GM20431 (cell line): Measurements from ENCODE around the gene FEM1B.

Experiments
- in situ Hi-C: fragments of 300-500 bp; cut with MseI, MboI; formaldehyde crosslinking; loops from one replicate; pipeline ENCODE4 v1.15.0; 2020; ENCODE audit warnings: low sequenced_read_pairs; ENCODE audit not compliant: unreplicated experiment

Gene FEM1B

DNA sequence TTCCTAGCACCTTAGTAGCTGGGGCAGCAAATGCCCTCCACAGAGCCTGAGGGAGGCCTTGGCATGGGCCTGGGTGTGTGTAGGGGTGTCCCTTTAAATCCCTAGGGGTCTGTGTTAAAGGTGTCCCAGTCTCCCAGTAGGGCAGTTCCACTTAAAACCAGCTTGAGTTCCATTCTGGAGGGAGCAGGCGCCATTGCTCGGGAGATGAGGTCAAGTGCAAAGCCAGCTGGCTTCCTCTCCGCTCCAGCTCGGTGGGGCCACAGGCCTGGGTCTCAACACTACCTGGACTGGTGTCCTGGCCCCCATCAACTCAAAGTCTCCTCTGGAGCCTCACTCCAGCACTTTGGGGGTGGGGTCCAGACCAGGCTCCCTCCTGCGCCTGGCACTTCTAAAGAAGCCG is 25.2 kb downstream of the FEM1B start:
- in situ Hi-C loops: loop anchor here (10.0 to 25.0 kb wide), 2 partner anchors 235 to 372 kb away; no protein-coding TSS in a partner anchor

DNA sequence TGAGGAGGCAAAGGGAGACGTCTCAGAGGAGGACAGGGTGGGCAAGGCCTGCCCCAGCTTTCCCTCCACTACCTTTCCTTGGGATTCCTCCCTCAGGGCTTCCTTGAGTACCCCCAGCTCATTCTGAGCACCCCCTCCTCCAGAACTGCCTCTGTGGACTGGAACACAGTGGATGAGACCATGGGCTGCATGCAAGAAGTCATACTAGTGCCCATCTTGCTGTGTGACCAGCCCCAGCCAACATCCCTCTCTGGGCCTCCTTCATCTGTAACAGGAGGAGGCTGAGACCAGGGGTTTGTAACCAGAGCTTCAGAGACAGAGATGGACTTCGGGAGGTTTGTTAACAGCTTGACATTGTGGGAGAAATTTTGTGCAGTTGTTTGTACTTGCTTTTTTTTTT is 25.6 kb downstream of the FEM1B start:
- in situ Hi-C loops: loop anchor here (10.0 to 25.0 kb wide), 2 partner anchors 234 to 372 kb away; no protein-coding TSS in a partner anchor

DNA sequence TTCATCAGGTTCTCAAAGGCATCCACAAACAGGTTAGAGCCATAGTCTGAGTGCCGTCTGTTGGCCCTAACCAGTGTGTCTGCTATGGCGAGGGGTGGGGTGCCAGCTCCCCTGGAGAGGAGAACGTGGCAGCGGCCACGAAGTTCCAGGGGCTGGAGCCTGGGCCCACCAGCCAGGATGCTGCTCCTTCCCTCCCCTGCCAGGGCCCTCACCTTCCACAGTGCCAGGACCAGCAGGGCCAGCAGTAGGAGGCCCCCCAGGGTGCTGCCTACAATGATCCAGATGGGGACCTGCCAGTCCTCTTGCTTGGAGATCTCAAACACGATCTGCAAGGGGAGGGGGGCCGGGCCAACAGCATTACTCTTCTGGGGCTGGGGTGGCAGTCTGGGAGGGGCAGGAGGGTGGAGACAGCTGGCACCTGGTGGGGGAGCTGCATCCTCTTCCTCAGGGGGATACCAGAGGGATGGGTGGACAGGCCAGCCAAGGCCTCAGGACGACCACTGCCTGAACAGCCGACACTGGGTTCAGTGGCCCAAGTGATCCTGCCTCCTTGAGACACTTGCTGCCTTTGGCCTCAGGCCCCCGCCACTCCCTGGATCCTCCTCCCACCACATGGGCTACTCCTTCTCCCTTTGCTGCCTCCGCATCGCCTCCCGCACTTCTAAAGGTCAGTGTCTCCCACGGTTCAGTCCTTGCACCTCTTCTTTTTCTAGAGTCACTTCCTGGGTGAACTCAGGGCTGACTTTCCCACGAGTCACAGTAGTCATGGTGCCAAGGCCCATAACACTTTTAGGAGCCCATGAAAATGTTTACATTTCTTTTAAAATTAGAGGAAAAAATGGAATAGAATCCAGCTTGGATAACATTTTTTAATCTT is 26.3 kb downstream of the FEM1B start:
- in situ Hi-C loops: loop anchor here (10.0 to 25.0 kb wide), 2 partner anchors 234 to 371 kb away; no protein-coding TSS in a partner anchor

DNA sequence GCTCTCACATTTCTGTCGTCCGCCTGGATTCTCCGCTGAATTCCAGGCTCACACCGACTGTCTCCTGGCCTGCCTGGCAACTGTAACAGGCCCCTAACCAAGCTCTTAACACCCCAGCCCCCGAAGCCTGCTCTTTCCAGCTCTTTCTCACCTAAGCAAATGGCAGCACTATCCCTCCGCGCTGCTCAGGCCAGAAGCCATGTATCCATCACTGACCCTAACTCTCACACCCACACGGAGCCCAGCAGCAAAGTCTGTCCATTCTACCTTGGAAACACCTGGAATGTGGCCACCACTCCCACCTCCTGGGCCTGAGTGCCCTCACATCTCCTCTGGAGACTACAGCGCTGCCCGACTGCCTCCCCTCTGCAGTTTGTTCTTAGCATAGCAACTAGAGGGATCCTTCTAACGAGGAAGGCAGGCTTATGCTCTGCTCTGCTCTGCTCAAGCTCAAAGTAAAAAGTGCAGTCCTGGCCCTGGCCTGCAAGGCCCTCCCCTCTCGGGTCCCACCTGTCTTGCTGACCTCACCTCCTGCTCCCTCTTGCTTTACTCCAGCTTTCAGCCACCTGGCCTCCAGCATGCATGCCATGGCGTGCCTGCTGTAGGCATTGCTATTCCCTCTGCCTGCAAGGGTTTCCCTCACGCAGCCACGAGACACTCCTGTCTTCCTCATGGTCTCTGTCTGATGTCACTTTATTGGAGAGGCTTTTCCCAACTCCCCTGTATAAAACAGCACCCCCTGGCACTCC is 27.2 kb downstream of the FEM1B start:
- in situ Hi-C loops: loop anchor here (10.0 to 25.0 kb wide), 2 partner anchors 233 to 370 kb away; no protein-coding TSS in a partner anchor

DNA sequence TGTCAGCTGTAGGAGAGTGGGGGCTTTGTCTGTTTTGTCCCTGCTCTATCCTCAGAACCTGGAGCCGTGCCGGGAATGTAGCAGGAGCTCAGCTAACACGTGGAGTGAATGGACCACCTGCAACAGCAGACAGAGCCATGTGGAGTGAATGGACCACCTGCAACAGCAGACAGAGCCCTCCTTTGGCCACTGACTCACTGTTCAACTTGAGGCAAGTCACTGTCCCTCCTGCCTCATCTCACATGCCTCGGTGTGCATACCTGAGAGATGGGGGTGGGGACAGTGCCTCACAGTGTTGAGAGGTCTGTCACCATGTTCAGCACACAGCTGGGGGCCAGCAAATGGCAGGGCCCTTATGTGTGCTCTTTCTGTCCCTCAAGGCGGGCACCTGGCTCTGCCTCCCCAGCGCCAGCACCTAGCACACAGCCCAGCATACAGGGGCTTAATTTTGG is 27.9 kb downstream of the FEM1B start:
- in situ Hi-C loops: loop anchor here (10.0 to 25.0 kb wide), 2 partner anchors 232 to 369 kb away; no protein-coding TSS in a partner anchor

DNA sequence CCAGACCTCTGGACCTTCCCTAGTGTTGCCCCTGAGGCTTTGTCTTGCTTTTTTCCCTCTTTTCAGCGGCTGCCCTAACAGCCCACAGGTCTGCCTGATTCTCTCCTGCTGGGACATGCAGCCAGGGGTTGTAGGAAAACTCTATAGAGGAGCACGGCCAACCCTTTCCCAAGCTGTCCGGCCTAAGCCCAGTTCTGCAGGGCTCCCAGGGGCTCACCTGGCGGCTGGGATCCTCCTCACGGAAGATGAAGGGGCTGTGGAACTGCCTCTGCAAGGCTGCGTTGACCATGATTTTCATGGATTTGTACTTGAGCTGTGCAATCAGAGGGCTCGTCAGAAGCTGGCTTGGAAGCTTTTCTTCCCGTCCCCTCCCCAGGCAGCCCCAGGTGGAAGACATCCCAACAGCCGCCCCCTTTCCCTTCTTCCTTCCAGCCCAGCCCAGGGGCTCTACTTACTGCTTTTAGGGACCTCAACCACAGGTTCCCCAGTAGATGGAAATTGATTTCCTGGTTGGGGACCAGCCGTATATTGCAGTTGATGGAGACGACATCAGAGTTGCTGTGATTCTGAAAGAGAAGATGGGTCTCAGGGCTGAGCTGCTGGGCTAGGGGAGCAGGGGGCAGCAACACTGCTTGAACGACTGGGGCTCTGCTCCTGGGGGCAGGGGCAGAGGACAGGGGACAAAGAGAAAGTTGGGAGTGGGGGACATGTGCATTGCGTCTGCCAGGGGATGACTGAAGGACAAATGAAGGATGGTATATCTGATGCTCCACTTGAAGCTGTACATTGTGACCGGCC is 29.8 kb downstream of the FEM1B start:
- in situ Hi-C loops: loop anchor here (10.0 to 25.0 kb wide), 2 partner anchors 230 to 367 kb away; no protein-coding TSS in a partner anchor

DNA sequence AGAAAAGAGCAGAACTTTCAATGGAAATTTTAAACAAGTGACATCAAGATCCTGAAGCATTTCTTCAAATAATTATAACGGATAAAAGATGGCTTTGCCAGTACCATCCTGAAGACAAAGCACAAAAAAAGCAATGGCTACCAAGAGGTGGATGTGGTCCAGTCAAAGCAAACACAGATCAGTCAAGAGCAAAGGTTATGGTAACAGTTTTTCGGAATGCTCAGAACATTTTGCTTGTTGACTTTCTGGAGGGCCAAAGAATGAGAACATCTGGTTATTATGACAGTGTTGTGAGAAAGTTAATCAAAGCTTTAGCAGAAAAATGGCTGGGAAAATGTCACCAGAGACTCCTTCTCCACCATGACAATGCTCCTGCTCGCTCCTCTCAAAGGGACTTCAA is 31.5 kb downstream of the FEM1B start:
- in situ Hi-C loops: loop anchor here (10.0 to 25.0 kb wide), 2 partner anchors 228 to 366 kb away; no protein-coding TSS in a partner anchor

DNA sequence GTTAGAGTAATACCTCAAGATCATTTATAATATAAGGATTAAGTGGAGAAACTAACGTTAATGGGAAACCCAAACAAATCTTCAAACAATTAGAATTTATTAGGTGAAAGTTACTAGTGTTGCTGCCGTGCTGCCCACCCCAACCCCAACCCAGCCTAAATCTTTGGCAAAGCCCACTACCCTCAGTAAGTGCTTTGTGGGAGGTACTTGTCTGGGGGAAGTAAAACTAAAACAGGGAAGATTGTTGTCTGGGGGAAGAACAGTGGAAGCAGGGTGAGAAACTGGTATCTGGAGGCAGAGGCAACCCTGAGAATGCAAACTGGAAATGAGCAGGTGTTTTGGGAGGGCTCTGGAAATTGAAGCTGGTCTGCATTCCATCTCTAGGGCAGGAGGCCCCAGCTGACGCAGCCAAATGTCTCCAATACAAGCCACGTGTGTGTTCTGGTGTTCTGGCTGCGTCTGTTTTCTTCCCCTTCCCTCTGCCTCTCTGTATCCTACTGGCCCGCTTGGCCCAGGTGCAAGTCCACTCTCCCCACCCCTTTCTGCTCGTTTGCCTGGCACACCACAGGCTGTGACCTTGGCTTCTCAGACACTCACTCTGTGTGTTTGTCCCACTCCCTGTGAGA is 32.7 kb downstream of the FEM1B start:
- in situ Hi-C loops: loop anchor here (25.0 kb wide), 1 partner anchor 227 kb away; no protein-coding TSS in a partner anchor

DNA sequence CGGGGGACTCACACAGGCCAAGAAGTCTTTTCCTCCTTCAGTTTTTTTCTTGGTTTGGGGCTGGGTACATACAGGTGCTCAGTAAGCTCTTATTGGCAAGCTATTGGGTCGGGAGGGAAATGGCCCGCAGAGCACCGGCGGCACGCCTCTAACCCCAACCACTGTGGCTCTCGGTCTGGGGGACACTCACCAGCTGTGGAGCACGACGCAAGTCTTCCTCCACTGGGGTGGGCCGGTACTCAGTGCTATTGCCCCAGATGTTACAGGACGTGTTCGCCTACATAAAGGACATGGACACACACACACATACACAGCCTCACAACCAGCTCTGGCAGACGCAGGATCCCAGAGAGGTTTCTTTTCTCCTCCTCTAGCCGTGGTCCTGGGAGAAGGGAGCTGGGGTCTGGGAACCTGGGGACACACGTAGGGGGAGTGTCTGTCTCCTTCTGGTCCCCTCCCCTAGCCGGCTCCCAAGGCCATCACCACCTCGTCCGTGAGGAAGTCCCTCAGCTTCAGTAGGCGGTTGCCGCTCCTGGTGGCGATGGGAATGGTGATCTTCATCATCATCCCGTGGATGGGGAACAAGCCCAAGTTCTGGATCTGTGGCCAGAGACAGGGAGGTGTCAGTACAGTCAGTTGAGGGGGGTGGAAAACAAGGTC is 33.4 kb downstream of the FEM1B start:
- in situ Hi-C loops: loop anchor here (25.0 kb wide), 1 partner anchor 226 kb away; no protein-coding TSS in a partner anchor

DNA sequence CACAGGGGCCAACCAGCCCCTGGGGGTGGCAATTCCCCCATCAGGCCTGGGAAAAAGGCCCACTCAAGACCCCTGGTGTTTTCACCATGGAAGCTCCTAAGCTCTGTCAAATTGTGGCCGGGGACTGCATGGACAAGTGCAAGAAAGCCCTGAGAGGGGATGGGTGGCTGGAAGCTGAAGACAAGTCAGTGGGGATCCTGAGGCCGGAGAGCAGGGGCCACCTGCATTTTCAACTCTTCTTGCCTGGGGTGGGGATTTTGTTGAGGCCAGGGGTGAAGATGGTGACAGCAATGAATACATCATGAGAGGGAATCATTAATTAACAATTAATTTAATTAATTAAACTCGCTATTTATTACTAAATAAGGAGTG is 33.9 kb downstream of the FEM1B start:
- in situ Hi-C loops: loop anchor here (25.0 kb wide), 1 partner anchor 226 kb away; no protein-coding TSS in a partner anchor

DNA sequence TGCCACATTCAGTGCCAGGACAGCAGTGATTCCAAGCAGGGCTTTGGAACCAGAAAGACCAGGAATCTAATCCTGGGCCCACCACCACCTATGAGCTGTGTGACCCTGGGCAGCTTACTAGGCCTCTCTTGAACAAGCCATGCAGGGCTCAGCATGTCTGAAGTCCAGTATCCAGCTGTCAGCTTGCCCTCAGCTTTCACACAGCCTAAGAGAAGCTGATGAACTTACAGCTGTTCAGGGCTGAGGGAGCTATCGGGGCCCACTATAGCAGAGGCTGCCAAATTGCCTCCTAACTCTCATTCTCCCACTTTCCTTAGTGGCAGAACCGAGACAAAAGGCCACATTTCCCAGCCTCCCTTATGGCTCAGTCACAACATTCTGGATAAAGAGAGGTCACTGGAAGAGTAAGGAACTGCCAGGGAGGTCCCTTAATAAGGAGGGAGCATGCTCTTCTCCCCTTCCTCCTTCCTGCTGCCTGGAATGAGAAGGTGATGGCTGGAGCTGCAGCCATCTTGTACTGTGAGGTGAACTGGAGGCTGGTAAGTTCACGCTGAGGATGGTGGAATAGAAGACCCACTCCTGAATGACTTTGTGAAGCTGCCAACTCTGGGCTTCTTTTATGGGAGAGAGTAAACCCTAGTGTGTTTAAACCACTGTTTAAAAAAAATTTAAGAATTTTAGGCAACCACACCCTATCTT is 34.5 kb downstream of the FEM1B start:
- in situ Hi-C loops: loop anchor here (25.0 kb wide), 1 partner anchor 225 kb away; no protein-coding TSS in a partner anchor

DNA sequence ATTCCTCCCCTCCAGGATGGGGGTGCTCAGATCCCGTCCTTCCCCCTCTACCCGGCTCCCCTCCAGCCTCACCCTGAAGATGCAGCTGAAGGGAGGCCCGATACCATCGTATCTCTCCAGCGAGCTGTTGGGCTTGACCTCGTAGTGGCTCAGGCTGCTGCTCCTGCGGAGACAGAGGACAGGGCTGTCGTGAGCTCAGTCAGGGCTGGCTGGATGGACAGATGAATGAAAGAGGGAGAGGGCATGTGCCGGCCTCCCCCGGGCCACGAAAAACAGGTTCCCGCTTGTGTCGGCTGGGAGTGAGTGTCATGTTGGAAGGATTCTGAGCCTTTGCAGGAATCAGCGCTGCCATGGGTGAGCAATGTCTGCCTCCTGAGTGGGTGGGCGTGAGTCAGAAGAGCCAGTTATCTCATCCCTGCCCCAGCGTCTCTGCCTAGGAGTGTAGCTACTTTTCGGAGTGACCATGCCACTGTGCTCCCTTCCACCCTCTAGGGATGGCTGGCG is 35.2 kb downstream of the FEM1B start:
- in situ Hi-C loops: loop anchor here (25.0 kb wide), 1 partner anchor 225 kb away; no protein-coding TSS in a partner anchor

DNA sequence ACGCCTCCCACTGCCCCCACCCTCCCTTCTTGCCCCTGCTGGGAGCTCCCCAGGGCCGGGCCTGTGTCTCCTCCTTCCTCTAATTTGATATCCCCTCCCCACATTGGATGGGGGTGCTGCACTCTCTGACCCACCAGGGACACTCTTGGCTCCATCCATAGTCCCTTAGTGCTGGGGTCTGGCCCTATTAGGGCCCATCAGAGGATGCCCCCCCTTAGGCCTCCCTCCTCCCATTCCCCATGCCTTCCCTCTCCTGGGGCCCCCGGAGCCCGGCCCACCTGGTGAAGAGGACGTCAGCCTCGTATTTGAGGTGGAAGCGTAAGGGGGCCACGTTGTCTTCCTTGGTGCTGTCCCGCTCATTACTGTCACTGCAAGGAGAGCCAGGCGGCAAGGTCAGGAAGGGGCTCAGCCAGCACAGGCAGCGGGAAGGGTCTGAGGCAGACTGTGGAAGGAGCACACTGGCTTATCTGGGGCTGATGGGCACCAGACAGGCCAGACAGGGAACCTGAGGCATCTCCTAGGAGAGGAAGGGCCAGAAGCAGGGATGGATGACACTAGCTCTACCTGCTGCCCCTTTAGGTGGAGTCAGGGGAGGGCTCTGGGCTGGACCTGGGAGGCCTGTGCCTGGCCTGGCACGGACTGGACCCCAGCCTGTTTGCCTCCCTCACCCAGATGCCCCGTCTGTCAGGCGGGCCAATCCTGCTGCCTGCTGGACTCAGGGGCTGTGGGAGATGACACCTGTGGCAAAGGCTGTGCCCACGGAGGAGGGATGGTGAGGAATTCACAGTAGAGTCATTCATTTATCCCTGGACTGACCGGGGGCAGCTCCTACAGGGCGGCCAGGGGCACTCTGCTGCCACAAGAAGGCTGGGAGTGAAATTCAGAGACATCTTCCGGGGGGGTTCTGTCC is 36.2 kb downstream of the FEM1B start:
- in situ Hi-C loops: loop anchor here (25.0 kb wide), 1 partner anchor 224 kb away; no protein-coding TSS in a partner anchor

DNA sequence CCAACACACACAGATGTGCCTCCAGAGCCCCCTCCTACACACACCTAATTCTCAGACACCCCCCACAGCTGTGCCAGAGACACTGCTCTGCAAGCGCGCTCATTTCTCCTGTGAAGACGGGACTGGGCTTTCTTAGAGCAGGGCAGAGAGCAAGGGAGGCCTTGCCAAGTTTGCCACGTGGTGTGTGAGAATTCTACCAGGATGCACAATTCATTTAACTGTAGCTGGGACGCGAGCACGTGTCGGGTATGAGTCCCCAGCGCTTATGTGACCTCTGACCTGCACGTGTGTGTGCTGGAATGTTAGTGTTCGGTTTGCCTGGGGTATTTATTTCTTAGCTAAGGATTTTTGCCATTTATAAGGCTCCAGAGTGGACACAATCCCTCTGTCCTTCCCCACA is 37.0 kb downstream of the FEM1B start:
- in situ Hi-C loops: loop anchor here (25.0 kb wide), 1 partner anchor 223 kb away; no protein-coding TSS in a partner anchor

DNA sequence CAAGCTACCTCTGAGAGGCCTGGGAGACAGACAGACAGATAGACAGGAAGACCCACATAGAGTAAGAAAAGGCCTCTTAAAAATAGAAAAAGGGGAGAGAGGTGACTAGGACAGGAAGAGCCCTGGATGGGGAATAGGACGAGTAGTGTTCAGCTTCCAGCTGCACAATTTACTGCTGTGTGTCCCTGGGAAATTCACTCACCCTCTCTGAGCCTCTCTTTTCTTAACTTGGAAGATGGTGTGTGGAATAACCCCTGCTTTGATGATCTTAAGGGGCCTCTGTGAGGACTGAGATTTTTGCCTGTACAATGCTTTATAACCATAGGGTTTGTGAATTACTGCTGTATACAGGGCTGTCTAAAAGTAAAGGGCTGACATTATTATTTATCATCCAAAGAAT is 37.5 kb downstream of the FEM1B start:
- in situ Hi-C loops: loop anchor here (25.0 kb wide), 1 partner anchor 222 kb away; no protein-coding TSS in a partner anchor

DNA sequence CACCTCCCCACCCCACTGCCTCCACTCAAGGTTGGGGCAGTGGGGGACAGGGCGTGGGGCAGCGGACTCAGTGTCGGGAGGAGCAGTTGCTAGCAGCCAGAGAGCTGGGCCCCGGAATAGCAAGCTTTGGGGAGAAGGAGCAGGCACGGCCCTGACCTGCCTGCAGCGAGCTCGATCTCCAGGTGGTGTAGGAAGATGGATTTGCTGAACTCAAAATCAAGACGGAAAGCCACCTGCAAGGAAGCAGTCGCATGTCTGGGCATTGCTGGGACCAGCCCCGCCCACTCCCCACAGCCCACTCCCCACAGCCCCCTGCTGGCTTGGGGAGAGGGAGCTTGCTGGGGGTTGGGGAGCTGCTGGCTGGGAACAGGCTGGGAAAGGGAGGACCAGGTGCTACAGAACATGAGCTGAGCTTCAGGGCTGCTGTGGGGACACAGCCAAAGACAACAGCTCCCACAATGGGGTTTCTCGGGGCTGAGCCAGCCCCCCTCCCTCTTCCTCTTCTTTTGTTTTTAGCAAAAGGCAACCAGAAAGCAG is 38.0 kb downstream of the FEM1B start:
- in situ Hi-C loops: loop anchor here (25.0 kb wide), 1 partner anchor 222 kb away; no protein-coding TSS in a partner anchor
